OCI-LY3 (cell line): ENCODE results near the gene BANK1.

Experiments
- CTCF ChIP-seq: fragments of 200-600, 300-600 bp; sonication (generic); IDR thresholded peaks from 2 replicates; pipeline ENCODE4 v1.5.1; 2014; ENCODE audit warnings: antibody characterized with exemption, low read length, low read depth
- EZH2phosphoT487 ChIP-seq: fragments of 200-600 bp; shearing (Covaris generic); IDR thresholded peaks from 2 replicates; pipeline ENCODE4 v1.6.1; 2018; ENCODE audit warnings: antibody characterized with exemption, mixed run types, low read depth

- TF ChIP-seq CTCF (no peak), EZH2phosphoT487 (no peak)
Observed at GRCh38 chr4:101793397-101793796, 2.9 kb downstream of the BANK1 start.
